Measurements from ENCODE around the gene MTUS2. TPM values are rescaled to one million over a fixed set of nuclear protein-coding genes. Genes with fewer than 3 reads are reported as not detected.

MTUS2 gene
- total RNA-seq, 2 donors from 2014 or later: 1.6 to 4.8 TPM

- Histone ChIP-seq H3K36me3 (peaks cover 0 to 10% of the 10 kb centered on the region in 2 donors), H3K27me3 (replicated peaks; ENCODE audit: insufficient read depth) (no peaks in the 10 kb centered on the region), H3K9me3 (no peaks in the 10 kb centered on the region), H3K4me3 (no peak overlapping the region), H3K27ac (no peak overlapping the region), H3K4me1 (replicated peaks) (no peaks in the 10 kb centered on the region)
- TF ChIP-seq, protein P1, sequence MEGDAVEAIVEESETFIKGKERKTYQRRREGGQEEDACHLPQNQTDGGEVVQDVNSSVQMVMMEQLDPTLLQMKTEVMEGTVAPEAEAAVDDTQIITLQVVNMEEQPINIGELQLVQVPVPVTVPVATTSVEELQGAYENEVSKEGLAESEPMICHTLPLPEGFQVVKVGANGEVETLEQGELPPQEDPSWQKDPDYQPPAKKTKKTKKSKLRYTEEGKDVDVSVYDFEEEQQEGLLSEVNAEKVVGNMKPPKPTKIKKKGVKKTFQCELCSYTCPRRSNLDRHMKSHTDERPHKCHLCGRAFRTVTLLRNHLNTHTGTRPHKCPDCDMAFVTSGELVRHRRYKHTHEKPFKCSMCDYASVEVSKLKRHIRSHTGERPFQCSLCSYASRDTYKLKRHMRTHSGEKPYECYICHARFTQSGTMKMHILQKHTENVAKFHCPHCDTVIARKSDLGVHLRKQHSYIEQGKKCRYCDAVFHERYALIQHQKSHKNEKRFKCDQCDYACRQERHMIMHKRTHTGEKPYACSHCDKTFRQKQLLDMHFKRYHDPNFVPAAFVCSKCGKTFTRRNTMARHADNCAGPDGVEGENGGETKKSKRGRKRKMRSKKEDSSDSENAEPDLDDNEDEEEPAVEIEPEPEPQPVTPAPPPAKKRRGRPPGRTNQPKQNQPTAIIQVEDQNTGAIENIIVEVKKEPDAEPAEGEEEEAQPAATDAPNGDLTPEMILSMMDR (IDR thresholded peaks at IDR 0.05): no peak
- TF ChIP-seq POLR2AphosphoS5 (IDR thresholded peaks at IDR 0.05) (no peak), POLR2A (IDR thresholded peaks at IDR 0.05) (no peak)
- intact Hi-C loops (cut with DNase I): loop anchor here (5.0 kb wide), 1 partner anchor 342 kb away; the partner anchor contains the start of gene UBL3
- 83% methylated on average over 10 of the region's 10 CpGs for WGBS
- no peak for DNase-seq (ENCODE audit: low spot score)
Observed at GRCh38 chr13:29510651-29511084, 690.5 kb downstream of the MTUS2 start.

GRCh38 chr13:29511106-29511796 lies 691.1 kb downstream of the MTUS2 start:
- TF ChIP-seq POLR2AphosphoS5 (IDR thresholded peaks at IDR 0.05): no peak
- TF ChIP-seq POLR2A (IDR thresholded peaks at IDR 0.05): no peak
- TF ChIP-seq, protein P1 (IDR thresholded peaks at IDR 0.05): no peak
- H3K27me3 ChIP-seq (replicated peaks; ENCODE audit: insufficient read depth): no peaks in the 10 kb centered on the region
- intact Hi-C loops (cut with DNase I): loop anchor here (5.0 kb wide), 1 partner anchor 341 kb away; the partner anchor contains the start of gene UBL3
- H3K27ac ChIP-seq: no peak overlapping the region
- H3K4me1 ChIP-seq (replicated peaks): no peaks in the 10 kb centered on the region
- no peak for DNase-seq (ENCODE audit: low spot score)
- no peaks in the 10 kb centered on the region for H3K9me3 ChIP-seq
- H3K36me3 ChIP-seq: peaks cover 0 to 10% of the 10 kb centered on the region in 2 donors
- WGBS: 94% methylated on average over 12 of the region's 12 CpGs
- H3K4me3 ChIP-seq: no peak overlapping the region

DNA sequence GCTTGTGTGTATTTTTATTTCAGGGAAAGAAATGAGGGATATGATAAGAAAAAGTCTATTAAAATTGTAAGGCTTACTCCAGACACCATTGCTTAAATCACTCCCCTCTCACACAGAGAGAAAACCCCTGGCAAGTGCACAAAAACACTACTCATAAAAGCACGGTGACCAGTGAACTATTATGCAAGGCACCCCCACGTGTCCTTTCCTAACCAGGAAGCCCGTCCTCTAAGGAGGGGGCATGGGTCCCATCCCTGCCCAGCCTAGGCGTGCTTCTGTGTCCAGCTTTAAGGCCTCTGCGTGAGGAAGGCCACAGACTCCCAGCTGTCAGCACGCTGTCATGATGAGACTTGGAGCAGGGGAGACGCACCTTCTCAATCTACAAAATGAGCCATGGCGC lies 691.8 kb downstream of the MTUS2 start:
- TF ChIP-seq POLR2A (IDR thresholded peaks at IDR 0.05) (no peak), POLR2AphosphoS5 (IDR thresholded peaks at IDR 0.05) (no peak)
- TF ChIP-seq, protein P1 (IDR thresholded peaks at IDR 0.05): no peak
- Histone ChIP-seq H3K27ac (no peak overlapping the region), H3K9me3 (no peaks in the 10 kb centered on the region), H3K4me1 (replicated peaks) (no peaks in the 10 kb centered on the region), H3K36me3 (peaks cover 0 to 10% of the 10 kb centered on the region in 2 donors), H3K27me3 (replicated peaks; ENCODE audit: insufficient read depth) (no peaks in the 10 kb centered on the region), H3K4me3 (no peak overlapping the region)
- intact Hi-C loops (cut with DNase I): loop anchor here (5.0 kb wide), 1 partner anchor 340 kb away; the partner anchor contains the start of gene UBL3
- DNase-seq (ENCODE audit: low spot score): no peak
- 48% methylated on average over 8 of the region's 8 CpGs for WGBS

DNA sequence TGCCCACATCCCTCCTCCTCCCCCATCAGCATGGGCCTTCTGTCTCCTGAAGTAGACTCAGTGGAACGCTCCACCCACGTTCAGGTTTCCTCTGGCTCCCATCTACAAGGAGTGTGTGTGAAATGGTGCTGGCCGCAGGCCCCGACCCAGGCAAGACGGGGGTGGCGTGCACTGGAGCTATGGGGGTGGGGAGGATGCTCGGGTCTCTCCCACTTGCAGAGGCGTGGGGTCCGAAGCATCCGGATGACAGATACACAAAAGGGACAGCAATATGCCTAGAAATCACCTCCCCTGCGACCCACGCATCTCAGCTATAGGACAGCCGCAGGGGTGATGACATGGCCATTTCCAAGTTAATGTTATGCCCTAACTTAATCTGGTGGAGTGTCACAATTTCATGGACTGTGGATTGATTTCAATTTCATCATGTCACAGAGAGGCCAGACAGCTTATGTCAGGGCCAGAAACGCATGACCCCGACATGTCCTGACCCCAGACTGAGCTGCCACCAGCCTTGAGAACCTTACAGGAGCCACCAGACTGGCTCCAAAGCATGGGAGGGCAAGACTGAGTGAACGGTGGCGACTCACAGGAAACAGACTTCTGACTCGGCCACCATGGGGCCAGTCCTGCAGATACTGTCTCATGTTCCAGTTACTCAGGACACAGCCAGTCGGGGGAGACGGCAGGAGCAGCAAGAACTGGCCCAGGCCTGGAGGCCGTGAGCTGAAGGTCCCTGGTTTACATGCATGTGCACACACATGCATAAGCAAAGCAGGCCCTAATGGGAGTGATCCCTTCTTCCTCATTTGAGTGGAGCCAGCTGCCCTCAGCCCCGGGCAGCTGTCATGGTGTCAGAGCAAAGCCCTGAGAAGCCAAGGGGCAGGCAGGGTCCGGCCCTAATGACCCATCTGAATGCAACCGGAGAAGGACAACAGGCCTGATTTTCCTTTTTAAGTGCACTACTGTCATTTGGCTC lies 693.2 kb downstream of the MTUS2 start:
- Histone ChIP-seq H3K4me3 (no peak overlapping the region), H3K9me3 (no peaks in the 10 kb centered on the region), H3K27me3 (replicated peaks; ENCODE audit: insufficient read depth) (no peaks in the 10 kb centered on the region), H3K36me3 (peaks cover 0 to 10% of the 10 kb centered on the region in 2 donors), H3K27ac (no peak overlapping the region), H3K4me1 (replicated peaks) (no peaks in the 10 kb centered on the region)
- intact Hi-C loops (cut with DNase I): loop anchor here (5.0 kb wide), 1 partner anchor 339 kb away; the partner anchor contains the start of gene UBL3
- DNase-seq (ENCODE audit: low spot score): no peak
- WGBS: 95% methylated on average over 21 of the region's 24 CpGs
- TF ChIP-seq, protein P1 (IDR thresholded peaks at IDR 0.05): no peak
- no peak for TF ChIP-seq POLR2AphosphoS5 (IDR thresholded peaks at IDR 0.05)
- TF ChIP-seq POLR2A (IDR thresholded peaks at IDR 0.05): no peak
